Endometrium (tissue), 2 donors: ENCODE results near the gene TMEM80.
"Not testable (repeated sequence)": the region's sequence is repeated elsewhere in the genome, so short reads cannot be mapped to it uniquely, and the experiment has no call there.

Source experiments
- FAIRE-seq: peaks from 2 replicates; lab custom pipeline; 2012; peaks lifted over from hg19 to GRCh38; lab: Jason Lieb, UNC
- donor health status: control.
- donor health status: control.

The TMEM80 gene

DNA sequence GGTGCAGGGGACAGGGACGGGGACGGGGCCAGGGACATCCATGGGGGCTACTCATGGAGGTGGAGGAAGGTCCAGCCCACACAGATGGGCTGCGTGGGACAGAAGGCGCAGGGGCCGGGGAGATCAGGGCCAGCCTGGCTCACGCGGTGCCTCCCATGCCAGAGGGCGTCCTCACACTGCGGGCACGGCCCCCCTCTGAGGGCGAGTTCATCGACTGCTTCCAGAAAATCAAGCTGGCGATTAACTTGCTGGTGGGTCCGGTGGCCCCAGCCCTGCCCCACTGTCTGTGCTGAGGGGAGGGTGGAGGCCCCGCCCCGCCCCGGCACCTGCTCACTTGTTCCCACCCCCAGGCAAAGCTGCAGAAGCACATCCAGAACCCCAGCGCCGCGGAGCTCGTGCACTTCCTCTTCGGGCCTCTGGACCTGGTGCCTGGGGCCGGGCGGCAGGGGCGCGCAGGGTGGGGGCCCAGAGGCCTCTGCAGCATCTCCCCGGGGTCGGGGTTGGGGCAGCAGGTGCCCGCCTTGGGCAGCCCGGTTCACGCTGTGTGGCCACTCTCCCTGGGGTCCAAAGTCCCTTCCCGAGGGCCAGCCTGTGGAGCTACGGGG lies 26.2 kb downstream of the TMEM80 start:
- no peak for FAIRE-seq

DNA sequence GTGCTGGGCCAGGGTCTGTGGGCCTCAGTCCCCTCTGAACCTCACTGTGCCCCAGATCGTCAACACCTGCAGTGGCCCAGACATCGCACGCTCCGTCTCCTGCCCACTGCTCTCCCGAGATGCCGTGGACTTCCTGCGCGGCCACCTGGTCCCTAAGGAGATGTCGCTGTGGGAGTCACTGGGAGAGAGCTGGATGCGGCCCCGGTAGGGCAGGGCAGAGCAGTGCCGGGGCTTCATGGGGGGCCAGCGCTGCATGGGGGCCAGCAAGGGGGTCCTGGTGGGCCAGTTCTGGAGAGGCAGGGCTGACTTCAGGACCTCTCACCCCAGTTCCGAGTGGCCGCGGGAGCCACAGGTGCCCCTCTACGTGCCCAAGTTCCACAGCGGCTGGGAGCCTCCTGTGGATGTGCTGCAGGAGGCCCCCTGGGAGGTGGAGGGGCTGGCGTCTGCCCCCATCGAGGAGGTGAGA lies 26.8 kb downstream of the TMEM80 start:
- no peak for FAIRE-seq

DNA sequence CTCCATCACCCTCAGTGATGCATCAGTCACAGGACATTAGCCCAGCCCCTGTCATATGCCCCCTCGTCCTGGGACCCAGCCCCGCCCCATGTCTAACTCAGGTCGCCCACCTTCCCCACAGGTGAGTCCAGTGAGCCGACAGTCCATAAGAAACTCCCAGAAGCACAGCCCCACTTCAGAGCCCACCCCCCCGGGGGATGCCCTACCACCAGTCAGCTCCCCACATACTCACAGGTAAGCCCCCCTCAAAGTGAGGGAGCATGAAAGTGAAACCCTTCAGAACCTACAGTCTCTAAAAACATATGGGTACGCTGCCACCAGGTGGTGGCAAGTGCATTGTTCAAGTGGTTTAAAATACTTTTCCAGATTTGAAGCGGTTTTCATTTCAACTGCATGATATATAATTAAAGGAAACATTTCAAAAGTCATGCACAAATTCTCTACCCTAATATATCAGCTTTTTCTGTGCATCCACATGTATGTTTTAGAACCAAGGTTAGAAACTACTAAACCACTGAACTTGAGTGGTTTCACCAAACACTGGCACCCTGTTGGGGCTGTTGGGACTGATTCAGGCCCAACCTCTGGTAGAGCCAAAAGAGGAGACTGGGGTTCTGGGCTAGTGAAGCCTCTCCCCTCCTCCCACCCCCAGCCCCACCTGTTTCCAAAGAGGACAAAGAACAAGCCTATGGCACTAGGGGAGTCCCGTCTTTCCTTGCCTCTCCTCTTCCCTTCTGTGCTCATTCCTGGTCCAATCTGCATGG lies 27.7 kb downstream of the TMEM80 start:
- no peak for FAIRE-seq

DNA sequence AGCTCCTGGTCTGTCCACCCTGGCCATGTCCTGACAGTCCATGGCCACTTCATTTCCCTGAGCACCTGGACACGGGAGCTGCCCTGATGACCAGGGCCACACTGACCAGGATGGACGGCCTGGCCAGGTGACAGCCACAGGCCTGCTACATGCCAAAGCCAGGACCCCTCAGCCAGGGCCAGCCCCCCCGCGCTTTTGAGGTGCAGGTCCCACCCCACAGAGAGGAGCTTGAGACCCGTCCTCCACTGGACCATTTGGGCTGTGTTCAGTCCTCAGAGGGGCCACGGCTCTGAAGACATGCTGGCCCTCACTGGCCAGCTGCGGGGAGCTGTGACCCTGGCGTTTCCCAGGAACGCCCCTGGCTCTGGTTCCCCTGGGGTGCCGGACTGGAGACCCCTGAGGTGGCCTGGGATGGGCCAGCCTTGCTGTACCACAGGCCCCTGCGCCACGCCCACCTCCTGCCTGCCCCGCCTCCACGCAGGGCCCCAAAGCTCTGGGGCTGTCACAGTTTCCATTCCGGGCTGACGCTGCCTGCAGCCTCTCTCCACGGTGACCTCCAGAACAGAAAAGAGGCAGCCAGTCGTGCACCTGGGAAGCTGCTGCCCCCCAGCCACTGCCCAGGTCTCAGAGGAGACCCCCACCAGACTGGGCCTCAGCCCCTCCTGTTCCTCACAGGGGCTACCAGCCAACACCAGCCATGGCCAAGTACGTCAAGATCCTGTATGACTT lies 28.6 kb downstream of the TMEM80 start:
- no peak for FAIRE-seq

DNA sequence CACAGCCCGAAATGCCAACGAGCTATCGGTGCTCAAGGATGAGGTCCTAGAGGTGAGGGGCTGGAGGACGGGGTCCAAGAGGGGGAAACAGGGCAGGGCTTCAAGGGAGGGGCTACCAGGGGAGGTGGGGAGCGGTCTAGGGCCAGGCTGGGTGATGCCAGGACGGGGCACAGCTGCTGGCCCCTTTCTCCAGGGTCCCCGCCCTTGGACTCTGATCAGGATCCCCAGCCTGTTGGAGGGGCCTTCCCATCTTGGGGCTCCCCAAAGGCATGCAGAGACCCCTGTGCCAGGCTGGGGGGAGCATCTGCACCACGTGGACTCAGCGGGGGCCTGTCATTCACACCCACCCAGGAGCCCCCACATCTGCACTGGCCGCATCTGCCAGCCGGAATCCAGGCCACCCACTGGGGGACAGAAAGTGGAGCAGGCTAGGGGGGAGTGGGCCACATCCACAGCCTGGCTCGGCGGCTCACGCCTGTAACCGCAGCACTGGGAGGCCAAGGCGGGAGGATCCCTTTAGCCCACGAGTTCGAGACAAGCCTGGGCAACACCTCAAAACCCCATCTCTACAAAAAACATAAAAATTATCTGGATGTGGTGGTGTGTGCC lies 29.3 kb downstream of the TMEM80 start:
- FAIRE-seq, result no peak

DNA sequence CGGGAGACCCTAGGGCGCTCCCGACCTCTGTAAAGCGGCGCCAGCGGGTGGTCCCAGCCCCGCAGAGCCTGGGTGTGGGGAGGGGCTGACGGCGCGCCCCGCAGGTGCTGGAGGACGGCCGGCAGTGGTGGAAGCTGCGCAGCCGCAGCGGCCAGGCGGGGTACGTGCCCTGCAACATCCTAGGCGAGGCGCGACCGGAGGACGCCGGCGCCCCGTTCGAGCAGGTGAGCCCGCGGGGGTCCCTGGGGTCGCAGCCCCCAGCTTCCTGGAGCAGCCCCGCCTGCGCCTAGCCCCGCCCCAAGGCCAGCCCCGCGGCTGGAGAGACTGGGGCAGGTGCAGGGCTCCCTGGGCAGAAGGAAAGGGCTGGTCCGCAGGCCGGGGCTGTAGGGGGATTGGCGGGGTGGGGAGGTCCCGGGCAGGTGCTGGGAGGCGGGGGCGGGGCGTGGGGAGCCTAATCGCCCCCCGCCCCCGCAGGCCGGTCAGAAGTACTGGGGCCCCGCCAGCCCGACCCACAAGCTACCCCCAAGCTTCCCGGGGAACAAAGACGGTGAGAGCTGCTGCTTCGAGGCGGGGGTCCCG lies 30.1 kb downstream of the TMEM80 start:
- no peak for FAIRE-seq

DNA sequence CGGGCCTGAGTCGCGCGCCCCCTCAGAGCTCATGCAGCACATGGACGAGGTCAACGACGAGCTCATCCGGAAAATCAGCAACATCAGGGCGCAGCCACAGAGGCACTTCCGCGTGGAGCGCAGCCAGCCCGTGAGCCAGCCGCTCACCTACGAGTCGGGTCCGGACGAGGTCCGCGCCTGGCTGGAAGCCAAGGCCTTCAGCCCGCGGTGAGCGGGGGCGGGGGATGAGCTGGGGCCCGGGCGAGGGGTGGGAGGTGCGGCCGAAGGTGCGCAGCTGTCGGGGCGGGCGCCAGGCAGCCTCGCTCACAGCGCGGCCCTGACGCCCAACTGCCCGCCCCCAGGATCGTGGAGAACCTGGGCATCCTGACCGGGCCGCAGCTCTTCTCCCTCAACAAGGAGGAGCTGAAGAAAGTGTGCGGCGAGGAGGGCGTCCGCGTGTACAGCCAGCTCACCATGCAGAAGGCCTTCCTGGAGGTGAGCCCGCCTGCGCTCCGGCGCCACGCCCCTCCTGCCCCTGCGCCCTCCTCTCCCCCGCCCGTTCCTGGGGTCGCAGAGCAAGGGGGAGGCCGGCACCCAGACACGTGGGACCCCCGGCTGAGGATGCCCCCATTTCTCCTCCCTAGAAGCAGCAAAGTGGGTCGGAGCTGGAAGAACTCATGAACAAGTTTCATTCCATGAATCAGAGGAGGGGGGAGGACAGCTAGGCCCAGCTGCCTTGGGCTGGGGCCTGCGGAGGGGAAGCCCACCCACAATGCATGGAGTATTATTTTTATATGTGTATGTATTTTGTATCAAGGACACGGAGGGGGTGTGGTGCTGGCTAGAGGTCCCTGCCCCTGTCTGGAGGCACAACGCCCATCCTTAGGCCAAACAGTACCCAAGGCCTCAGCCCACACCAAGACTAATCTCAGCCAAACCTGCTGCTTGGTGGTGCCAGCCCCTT lies 30.9 kb downstream of the TMEM80 start:
- no peak for FAIRE-seq

DNA sequence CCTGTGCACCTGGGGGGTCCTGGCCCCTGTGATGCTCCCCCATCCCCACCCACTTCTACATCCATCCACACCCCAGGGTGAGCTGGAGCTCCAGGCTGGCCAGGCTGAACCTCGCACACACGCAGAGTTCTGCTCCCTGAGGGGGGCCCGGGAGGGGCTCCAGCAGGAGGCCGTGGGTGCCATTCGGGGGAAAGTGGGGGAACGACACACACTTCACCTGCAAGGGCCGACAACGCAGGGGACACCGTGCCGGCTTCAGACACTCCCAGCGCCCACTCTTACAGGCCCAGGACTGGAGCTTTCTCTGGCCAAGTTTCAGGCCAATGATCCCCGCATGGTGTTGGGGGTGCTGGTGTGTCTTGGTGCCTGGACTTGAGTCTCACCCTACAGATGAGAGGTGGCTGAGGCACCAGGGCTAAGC lies 31.7 kb downstream of the TMEM80 start:
- FAIRE-seq, result no peak

DNA sequence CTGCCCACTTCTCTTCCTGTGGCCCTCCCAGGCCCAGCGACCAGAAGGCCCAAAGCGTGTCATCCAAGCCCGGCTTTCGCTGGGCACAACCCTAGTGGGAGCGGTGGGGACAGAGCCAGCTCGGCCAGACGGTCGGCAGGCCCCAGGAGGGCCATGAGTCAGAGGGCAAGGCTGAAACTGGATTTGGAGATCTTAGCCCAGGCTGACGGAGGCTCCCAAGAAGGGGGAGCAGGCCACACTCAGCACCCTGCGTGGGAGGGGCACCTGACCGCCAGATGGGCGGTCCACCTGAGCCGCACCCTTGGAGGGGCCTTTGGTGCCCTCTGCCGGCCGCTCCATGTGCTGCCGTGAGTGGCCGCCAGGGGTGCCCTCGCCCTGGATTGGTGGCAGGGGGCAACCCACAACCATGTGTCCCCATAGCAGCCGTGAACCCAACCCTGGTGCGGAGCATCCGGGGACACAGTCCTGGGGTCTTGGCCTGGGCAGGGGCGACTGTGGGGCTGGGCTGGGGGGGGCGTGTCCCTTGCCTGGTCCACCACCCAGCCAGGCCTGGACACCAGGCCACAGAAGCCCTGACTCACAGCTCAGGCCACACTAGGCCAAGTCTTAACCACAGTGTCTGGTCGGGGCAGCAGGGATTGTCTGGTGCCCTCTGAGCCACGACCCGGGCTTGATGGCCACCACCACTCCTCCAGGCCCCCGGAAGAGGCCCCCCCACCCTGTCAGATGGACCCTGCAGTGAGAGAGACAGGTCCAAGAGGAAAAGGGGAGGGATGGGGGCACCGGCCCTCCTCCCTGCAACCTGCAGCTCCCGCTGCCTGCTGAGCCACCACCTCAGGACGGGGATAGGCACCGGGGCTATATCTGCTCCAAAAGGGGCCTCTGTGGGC lies 32.5 kb downstream of the TMEM80 start:
- FAIRE-seq, result no peak

DNA sequence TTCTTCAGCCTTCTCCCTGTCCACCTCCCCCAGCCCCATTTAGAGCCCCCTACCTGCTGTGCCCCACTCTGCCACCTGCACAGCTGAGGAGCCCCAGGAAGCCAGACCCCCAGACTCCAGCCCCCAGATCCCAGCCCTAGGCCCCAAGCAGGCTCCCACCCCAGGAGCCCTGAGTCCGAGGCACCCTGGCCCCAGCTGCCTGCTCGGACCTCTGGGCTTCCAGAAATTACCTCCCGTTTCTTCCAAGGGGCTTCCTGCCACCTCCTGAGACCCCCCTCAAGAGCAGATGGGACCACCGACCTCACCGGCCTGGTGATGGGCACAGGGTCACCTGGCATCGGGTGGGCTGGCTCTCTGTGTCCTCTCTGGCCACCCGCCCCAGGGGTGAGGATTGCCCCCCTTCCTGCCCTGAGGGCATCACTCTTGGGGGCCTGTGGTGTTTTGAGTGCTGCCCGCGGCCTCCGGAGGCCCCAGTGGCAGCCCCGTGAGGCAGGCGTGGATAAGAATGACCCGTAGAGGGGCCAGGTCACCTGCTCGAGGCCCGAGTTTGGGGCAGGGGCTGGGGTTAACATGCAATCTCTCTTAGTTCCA lies 33.4 kb downstream of the TMEM80 start:
- FAIRE-seq, result no peak

DNA sequence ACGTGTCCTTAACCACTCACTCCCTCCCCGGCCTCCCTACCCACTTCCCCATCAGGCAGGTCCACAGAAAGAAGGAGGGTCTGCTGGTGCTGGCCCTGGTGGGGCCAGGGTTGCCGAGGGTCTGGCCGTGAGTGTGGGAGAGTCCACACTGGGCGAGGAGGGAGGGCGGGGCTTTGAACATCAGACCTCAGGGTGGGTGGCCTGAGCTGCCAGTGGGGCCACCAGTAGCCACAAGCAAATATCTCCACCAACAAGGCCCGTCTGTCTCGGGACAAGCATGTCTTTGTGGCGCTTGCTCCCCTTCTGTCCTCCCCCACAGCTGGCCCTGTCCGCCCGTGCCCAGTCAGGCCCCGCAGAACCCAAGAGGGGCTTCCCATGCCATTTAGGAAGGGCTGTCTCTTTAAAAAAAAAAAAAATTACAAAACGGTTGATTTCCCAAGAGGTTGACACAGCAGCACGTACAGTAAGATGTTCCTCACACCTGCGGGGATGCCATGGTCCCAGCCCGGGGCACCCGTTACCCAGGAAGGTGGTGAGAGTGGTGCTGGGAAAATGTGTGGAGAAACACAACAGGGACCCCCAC lies 34.0 kb downstream of the TMEM80 start:
- no peak for FAIRE-seq

DNA sequence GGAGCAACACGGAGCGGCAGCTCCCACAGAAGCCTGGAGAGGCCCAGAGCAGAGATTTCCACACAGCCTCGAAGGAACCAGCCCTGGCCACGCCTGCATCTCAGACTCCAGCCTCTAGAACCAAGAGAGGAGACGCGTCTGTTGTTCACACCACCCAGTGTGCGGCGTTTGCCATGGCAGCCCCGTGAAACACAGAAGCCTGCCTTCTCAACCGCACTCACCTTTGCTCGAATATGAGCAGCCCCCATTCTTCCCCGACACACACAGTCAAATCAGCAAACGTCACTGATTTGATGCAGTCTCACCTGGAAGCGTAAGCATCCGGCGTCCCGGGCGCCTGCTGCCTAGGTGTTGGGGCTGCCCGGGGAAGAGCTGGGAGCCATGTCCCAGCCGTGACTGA lies 37.5 kb downstream of the TMEM80 start:
- no peak for FAIRE-seq

DNA sequence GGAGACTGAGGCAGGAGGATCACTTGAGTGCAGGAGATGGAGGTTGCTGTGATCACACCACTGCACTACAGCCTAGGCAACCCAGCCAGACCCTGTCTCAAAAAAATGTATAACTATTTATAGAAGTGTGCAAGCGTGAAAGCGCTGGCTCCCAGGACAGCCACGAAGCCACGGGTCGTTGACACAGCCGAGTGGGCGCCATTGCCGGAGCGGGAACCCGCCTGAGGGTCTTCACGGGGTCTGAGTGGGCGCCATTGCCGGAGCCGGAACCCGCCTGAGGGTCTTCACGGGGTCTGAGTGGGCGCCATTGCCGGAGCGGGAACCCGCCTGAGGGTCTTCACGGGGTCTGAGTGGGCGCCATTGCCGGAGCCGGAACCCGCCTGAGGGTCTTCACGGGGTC lies 38.9 kb downstream of the TMEM80 start:
- FAIRE-seq, result not testable (repeated sequence)

DNA sequence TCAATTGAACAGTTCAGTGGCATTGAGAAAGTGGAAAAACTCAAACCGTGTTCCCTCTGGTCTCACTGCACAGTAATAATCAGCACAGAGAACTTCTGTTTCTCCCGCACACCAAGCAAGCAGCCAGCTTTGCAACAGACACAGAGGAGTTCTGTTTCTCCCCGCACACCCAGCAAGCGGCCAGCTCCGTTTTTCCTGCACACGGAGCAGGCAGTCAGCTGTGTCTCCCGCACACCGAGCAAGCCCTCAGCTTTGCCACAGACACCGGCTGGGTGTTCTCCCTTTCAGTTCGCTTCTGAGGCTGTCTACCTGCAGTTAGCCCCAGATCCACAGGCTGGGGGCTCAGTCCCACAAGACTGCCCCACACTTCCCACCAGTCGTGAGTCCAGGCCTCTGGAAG lies 41.8 kb downstream of the TMEM80 start:
- no peak for FAIRE-seq

DNA sequence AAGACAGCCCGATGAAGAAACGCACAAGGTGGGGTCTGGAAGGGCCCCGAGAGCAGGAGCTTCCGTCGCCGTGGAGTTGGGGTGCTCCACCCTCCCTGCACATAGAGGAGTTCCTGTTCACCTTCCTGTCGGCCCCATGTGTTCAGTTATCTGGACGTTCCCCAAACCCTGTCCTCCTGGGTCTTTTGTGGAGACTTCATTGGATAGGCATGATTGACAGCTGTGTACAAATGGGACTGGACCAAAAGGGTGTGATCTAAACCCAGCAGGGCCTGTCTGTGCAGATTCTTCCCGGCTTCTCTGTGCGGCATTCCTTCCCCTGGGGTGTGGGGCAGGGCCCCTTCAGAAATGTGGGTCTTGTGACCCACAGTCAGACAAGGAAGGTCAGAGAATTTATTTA lies 42.3 kb downstream of the TMEM80 start:
- FAIRE-seq, result not testable (repeated sequence)

DNA sequence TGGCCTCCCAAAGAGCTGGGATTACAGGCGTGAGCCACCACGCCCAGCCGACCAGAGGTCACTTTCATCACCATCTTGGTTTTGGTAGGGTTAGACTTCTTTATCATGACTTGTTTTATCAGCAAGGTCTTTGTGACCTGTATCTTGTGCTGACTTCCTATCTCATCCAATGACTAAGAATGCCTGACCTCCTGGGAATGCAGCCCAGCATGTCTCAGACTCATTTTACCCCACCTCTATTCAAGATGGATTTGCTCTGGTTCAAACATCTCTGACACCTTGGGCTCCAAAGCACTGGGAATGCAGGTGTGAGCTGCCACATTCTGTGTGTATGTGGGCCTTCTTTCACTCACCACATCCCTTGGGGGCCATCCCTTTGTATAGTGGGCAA lies 46.5 kb downstream of the TMEM80 start:
- no peak for FAIRE-seq

DNA sequence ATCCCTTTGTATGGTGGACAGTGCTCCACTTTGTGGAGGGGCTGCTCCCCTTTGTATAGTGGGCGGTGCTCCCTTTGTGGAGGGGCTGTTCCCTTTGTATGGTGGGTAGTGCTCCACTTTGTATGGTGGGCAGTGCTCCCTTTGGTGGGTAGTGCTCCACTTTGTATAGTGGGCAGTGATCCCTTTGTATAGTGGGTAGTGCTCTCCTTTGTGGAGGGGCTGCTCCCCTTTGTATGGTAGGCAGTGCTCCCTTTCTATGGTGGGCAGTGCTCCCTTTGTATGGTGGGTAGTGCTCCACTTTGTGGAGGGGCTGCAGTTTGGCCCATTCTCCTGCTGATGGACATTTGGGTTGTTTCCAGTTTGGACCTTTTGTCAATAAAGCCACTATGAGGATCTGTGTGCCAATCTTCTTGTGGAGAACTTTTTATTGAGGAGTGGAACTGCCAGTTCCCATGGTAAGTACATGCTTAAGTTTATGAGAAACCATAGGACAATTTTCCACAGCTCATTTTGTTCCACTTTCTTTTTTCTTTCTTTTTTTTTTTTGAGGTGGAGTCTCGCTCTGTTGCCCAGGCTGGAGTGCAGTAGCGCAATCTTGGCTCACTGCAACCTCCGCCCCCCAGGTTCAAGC lies 47.1 kb downstream of the TMEM80 start:
- FAIRE-seq, result no peak

DNA sequence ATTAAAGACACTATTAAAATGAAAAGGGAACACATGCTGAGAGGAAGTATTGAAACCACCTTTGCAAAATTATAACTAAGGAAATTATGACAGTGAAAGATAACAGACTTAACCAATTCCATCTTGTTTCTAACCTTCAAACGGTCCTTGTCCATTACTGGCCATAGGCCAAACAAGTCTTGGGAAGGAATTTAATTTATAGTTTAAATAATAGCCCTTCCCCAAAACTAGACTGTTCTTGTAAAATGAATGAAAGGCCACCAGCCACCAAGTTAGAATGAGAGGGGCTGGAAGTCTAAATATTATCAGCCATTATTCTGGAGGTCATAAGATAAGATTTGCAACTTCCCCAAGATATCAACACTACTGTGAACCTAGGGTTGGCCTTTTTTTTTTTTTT lies 49.8 kb downstream of the TMEM80 start:
- FAIRE-seq, result no peak
